Rectal smooth muscle tissue (tissue), 1 donor: ENCODE data around the gene KLF1.

Source experiments
- H3K27ac ChIP-seq: one replicate; pipeline ENCODE4 v1.7.0; 2013; ENCODE audit warnings: low read depth, low read length, inconsistent platforms
- H3K27me3 ChIP-seq: one replicate; pipeline ENCODE4 v1.7.0; 2013; ENCODE audit warnings: low read length; ENCODE audit not compliant: control insufficient read depth, insufficient read depth
- H3K36me3 ChIP-seq: one replicate; pipeline ENCODE4 v1.7.0; 2013; ENCODE audit warnings: low read length; ENCODE audit not compliant: control insufficient read depth, insufficient read depth
- H3K4me1 ChIP-seq: one replicate; pipeline ENCODE4 v1.7.0; 2013; ENCODE audit warnings: low read length; ENCODE audit not compliant: control insufficient read depth, insufficient read depth
- H3K4me3 ChIP-seq: one replicate; pipeline ENCODE4 v1.7.0; 2013; ENCODE audit warnings: low read length
- H3K9ac ChIP-seq: one replicate; pipeline ENCODE4 v1.7.0; 2013; ENCODE audit warnings: low read length

Gene KLF1

DNA sequence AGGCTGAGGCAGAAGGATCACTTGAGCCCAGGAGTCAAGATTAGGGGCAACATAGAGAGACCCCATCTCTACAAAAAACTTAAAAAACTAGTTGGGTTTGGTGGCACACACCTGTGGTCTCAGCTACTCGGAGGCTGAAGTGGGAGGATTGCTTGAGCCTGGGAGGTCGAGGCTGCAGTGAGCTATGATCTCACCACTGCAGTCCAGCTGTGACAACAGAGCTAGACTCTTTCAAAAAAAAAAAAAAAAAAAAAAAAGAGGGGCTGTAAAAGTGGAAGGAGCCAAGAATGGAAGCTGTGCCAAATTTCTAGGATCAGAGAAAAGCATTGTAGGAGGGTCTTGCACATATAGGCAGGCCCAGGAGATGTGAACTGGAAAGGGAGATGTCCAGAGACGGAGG, 15.3 kb downstream of the KLF1 start:
- Histone ChIP-seq H3K9ac (no peak overlapping the region), H3K4me3 (no peak overlapping the region), H3K27ac (no peak overlapping the region), H3K36me3 (peaks cover 3% of the 10 kb centered on the region), H3K4me1 (peaks cover 2% of the 10 kb centered on the region), H3K27me3 (no peaks in the 10 kb centered on the region)

DNA sequence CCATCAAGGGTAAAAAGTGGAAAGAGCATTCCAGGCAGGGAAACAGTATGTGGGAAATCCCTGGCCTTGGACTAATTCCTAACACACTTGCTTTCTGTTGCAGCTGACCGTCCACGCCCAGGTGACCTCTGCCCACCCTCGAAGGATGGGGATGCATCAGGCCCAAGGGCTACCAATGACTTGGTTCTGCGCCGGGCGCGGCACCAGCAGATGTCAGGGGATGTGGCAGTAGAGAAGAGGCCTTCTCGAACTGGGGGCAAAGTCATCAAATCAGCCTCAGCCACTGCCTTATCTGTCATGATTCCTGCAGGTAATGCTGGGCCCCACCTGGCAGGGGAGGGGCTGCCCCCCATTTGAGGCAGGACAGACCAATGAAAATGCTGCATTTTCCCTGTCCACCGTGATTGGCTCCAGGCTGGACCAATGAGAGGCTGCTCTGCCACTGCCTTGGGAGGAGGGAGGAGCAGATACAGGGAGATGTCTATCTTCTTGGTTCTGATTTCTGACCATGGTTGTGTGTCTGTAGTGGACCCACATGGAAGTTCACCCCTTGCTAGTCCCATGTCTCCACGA, 18.4 kb downstream of the KLF1 start:
- H3K27ac ChIP-seq, result no peak overlapping the region
- no peak overlapping the region for H3K4me3 ChIP-seq
- peaks cover 2% of the 10 kb centered on the region for H3K4me1 ChIP-seq
- no peak overlapping the region for H3K9ac ChIP-seq
- H3K27me3 ChIP-seq, result no peaks in the 10 kb centered on the region
- H3K36me3 ChIP-seq, result no peaks in the 10 kb centered on the region

DNA sequence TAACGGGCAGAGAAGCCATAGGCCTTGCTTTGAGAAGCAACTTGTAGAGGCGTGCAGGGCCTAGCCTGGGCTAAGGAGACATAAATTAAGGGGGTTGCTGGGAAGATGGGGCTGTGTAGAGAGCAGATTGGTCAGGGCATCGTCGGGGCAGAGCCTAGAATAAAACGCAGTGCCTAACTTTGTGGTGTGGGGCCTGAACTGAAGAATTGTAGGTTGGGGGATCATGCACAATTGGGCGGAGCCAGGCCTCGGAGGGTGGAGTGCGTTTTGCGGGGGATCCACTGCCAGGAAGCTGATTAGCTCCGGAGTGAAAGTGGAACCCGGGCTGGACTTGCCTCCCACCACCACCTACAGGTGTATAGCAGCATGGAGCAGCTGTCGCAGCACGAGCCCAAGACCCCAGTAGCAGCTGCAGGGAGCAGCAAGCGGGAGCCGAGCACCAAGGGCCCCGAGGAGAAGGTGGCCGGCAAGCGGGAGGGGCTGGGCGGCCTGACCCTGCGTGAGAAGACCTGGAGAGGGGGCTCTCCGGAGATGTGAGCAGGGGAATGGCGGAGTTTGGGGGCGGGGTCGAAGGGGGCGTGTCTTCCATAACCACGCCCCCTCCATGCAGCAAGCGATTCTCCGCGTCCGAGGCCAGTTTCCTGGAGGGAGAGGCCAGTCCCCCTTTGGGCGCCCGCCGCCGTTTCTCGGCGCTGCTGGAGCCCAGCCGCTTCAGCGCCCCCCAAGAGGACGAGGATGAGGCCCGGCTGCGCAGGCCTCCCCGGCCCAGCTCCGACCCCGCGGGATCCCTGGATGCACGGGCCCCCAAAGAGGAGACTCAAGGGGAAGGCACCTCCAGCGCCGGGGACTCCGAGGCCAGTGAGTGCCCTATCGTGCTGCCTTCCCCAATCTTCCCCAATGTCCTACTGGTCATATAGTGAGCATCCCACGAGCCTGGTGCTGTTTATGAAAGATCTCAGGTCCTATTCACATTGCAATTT, 19.6 kb downstream of the KLF1 start:
- H3K4me1 ChIP-seq, result peaks cover 2% of the 10 kb centered on the region
- no peaks in the 10 kb centered on the region for H3K27me3 ChIP-seq
- H3K36me3 ChIP-seq, result no peaks in the 10 kb centered on the region
- H3K9ac ChIP-seq, result no peak overlapping the region
- no peak overlapping the region for H3K27ac ChIP-seq
- H3K4me3 ChIP-seq, result peak overlapping the region; percentile 57

DNA sequence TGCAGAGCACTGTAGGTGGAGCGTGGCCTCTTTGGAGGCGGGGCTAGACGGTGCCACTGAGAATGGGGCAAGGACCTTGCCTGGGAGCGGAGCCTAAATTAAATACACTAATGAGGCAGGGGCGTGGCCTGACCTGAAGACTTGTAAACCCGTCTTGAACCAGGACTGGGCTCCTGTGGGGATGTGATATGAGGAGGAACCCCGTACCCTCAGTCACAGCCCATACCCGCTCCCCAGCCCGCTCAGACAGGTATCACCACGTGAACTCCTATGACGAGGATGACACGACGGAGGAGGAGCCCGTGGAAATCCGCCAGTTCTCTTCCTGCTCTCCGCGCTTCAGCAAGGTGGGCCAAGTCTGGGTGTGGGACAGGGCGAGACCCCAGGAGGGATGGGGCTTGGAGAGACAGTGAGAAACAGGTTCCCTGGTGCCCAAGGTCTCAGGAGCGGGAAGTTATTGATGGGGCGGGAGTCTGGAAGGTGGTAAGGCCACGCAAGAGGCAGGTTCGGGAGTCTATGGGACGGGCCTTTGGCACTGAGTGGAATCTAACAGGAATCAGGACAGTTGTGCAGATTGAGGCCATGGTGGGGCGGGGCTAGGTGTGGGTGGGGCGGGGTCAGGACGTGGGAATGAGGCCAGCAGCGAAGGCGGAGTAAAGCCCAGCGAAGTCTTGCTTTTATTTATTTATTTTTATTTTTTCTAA, 20.4 kb downstream of the KLF1 start:
- no peak overlapping the region for H3K27ac ChIP-seq
- H3K9ac ChIP-seq, result no peak overlapping the region
- no peaks in the 10 kb centered on the region for H3K36me3 ChIP-seq
- no peak overlapping the region for H3K4me3 ChIP-seq
- peaks cover 2% of the 10 kb centered on the region for H3K4me1 ChIP-seq
- no peaks in the 10 kb centered on the region for H3K27me3 ChIP-seq

DNA sequence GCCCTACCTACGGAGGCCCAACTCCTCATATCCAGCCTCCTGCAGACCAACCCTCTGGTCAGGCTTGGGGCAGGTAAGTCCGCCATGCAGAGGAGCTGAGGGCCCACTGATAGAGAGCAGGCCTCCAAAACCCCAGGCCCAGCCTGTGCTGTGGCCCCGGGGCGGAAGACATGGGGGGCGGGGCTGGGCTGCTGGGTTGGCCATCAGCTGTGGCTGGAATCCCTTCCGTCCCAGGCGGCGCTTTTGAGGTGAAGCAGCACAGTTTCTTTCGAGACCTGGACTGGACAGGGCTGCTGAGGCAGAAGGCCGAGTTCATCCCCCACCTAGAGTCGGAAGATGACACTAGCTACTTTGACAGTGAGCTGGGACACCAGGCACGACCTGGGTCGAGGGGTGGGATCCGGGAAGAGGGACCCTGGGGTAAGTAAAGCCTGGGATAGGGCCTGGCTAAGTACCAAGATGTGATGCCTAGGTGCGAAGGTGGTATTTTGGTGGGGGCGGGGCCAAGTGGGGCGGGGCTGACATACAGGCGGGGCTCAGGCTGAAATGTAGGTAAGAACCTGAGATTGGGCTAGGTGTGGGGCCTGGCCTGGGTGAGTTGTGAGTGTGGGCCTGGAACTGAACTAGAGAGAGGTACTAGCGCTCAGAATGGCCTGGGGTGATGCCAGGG, 21.1 kb downstream of the KLF1 start:
- Histone ChIP-seq H3K27me3 (no peaks in the 10 kb centered on the region), H3K27ac (no peak overlapping the region), H3K4me1 (peaks cover 2% of the 10 kb centered on the region), H3K9ac (no peak overlapping the region), H3K4me3 (no peak overlapping the region), H3K36me3 (no peaks in the 10 kb centered on the region)

DNA sequence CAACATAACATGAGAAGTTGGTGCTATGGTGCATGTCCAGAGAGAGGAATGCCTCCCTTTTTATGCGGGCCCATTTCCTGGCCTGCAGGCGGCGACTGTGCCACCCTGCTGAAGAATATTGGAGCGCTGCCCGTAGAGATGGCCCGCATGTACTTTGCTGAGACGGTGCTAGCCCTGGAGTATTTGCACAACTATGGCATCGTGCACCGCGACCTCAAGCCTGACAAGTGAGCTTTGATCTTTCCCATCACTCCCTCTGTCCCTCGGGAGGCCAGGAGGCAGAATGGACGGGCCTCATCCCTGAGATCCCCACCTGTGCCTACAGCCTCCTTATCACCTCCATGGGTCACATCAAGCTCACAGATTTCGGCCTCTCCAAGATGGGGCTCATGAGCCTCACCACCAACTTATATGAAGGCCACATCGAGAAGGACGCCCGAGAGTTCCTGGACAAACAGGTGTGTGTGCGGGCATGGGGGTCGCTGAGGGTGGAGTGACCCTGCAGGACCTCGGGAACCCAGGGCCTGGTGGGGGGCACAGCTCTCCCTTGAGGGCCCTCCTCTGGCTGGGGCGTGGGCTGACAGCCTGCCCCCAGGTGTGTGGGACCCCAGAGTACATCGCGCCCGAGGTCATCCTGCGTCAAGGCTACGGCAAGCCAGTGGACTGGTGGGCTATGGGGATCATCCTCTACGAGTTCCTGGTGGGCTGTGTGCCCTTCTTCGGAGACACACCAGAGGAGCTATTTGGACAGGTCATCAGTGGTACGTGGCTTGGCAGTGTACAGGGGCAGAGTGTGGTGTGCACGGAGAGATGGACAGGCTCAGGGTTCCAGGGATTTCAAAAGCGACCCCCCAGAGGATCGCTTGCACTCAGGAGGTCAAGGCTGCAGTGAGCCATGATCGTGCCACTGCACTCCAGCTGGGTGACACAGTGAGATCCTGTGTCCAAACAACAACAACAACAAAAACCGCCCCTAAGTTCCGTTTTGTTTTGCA, 22.0 kb downstream of the KLF1 start:
- Histone ChIP-seq H3K4me3 (no peak overlapping the region), H3K36me3 (no peaks in the 10 kb centered on the region)

DNA sequence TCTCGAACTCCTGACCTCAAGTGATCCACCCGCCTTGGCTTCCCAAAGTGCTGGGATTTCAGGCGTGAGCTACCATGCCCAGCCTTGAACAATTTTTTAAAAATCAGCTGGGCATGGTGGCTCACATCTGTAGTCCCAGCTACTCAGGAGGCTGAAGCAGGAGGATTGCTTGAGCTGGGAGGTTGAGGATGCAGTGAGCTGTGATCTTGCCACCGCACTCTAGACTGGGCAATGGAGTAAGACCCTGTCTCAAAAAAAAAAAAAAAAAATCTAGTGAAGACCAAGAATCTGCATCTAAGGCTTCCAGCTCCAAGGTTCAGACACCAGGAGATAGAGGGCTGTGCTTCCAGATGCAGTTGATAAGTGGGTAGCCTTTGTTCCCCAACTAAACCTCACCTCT, 22.9 kb downstream of the KLF1 start:
- Histone ChIP-seq H3K4me1 (peaks cover 2% of the 10 kb centered on the region), H3K27ac (no peak overlapping the region), H3K4me3 (no peak overlapping the region), H3K27me3 (no peaks in the 10 kb centered on the region), H3K36me3 (no peaks in the 10 kb centered on the region), H3K9ac (no peak overlapping the region)

More for the DNA sequence above, 22.0 kb downstream of the KLF1 start:
- H3K4me1 ChIP-seq, result peaks cover 2% of the 10 kb centered on the region
- H3K27ac ChIP-seq, result no peak overlapping the region
- H3K27me3 ChIP-seq, result no peaks in the 10 kb centered on the region
- H3K9ac ChIP-seq, result no peak overlapping the region

DNA sequence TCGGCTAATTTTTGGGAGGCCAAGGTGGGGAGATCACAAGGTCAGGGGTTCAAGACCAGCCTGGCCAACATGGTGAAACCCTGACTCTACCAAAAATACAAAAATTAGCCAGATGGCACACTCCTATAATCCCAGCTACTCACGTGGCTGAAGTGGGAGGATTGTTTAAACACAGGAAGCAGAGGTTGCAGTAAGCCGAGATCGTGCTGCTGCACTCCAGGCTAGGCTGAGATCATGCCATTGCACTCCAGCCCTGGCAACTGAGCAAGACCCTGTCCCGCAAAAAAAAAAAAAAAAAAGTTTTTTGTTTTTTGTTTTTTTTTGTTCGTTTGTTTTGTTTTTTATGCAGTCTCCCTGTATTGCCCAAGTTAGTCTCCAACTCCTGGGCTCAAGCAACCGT, 27.5 kb downstream of the KLF1 start:
- Histone ChIP-seq H3K4me3 (no peak overlapping the region), H3K36me3 (no peaks in the 10 kb centered on the region), H3K4me1 (no peaks in the 10 kb centered on the region), H3K27me3 (no peaks in the 10 kb centered on the region), H3K9ac (no peak overlapping the region), H3K27ac (no peak overlapping the region)

DNA sequence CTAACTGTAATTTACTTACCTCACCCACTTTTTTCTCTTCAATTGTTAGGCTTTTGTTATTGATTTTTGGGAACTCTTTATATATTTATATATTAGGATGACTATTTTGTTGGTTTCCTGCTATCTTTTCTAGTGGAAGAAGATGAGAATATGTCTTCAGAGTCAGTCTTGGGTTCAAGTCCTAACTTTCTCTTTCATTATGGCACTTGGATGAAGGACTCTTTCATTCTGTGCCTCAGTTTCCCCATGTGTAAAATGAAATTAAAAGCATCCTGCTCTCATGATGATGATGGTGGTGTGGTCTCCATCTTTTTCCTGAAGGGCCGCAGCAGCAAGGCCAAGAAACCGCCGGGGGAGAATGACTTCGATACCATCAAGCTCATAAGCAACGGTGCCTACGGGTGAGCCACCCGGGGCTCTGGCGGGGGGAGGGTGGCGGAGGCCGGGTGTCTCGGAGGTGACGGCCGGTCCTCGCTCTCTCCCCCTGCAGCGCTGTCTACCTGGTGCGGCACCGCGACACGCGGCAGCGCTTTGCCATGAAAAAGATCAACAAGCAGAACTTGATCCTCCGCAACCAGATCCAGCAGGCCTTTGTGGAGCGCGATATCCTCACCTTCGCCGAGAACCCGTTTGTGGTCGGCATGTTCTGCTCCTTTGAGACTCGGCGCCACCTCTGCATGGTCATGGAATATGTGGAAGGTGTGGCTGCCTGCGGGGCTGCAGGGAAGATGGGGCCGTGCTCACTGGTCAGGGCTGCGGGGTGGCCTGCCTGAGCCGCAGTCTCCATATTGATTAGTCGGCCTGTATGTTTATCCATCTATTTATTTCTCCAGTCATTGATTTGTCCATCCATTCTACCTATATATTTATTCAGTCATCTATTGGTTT, 28.7 kb downstream of the KLF1 start:
- Histone ChIP-seq H3K27me3 (no peaks in the 10 kb centered on the region), H3K36me3 (no peaks in the 10 kb centered on the region), H3K4me3 (no peak overlapping the region), H3K4me1 (no peaks in the 10 kb centered on the region), H3K9ac (no peak overlapping the region), H3K27ac (no peak overlapping the region)

DNA sequence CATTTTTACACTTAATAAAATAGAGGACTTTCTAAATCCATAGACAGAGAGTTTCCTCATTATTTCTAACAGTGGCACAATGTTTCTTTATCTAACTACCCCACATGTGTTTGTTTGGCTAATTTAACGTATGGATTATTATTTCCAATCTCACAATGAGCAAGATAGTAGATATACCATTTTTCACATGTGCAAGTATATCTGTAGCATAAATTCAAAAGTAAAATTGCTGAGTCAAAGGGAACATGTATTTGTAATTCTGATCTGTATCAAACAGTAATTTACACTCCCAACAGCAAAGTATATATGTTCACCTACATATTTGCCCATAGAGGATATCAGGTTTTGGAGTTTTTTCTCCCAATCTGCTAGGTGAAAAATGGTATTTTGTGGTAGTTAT, 30.3 kb downstream of the KLF1 start:
- Histone ChIP-seq H3K4me1 (no peaks in the 10 kb centered on the region), H3K36me3 (no peaks in the 10 kb centered on the region), H3K9ac (no peak overlapping the region), H3K27me3 (no peaks in the 10 kb centered on the region), H3K4me3 (no peak overlapping the region), H3K27ac (no peak overlapping the region)
